Measurements from ENCODE around the gene ZHX3.

DNA sequence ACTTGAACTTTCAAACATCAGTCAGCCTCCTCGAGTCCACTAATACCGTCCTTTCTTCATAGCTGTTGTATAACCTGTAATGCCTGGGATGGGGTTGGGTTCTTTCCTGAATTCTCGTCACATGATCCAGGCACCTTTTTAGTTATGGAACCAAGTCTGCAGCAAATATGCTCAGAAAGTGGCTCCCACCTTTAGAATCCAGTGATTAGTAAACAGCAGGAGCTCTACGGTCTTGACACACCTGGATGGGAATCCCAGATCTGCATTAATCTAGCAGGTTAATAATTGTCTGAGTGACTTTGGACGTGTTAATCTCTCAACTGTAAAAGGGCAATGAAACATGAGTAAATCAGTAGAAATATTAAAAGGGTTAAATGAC lies 729 bp upstream of the ZHX3 start:
- TF ChIP-seq, protein P1, sequence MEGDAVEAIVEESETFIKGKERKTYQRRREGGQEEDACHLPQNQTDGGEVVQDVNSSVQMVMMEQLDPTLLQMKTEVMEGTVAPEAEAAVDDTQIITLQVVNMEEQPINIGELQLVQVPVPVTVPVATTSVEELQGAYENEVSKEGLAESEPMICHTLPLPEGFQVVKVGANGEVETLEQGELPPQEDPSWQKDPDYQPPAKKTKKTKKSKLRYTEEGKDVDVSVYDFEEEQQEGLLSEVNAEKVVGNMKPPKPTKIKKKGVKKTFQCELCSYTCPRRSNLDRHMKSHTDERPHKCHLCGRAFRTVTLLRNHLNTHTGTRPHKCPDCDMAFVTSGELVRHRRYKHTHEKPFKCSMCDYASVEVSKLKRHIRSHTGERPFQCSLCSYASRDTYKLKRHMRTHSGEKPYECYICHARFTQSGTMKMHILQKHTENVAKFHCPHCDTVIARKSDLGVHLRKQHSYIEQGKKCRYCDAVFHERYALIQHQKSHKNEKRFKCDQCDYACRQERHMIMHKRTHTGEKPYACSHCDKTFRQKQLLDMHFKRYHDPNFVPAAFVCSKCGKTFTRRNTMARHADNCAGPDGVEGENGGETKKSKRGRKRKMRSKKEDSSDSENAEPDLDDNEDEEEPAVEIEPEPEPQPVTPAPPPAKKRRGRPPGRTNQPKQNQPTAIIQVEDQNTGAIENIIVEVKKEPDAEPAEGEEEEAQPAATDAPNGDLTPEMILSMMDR (IDR thresholded peaks at IDR 0.05): no peak
- no peak for TF ChIP-seq POLR2A (IDR thresholded peaks at IDR 0.05)

Measured in heart left ventricle (tissue), 13 donors.